Measurements from ENCODE around the gene TTYH2.

Gene TTYH2

GRCh38 chr17:74307984-74308773 is 94.8 kb downstream of the TTYH2 start:
- H3K9me3 ChIP-seq, result no peaks in the 10 kb centered on the region
- no peaks in the 10 kb centered on the region for H3K36me3 ChIP-seq
- 0 out of 2 replicates have a peak, but pooled peaks cover 2% of the 10 kb centered on the region for H3K27me3 ChIP-seq
- no peaks in the 10 kb centered on the region for H3K4me1 ChIP-seq
- H3K4me3 ChIP-seq (ENCODE audit: low read depth, low read length), result no peak overlapping the region
- DNase-seq, result no peak
- TF ChIP-seq CTCF (IDR thresholded peaks at IDR 0.05; ENCODE audit: low read depth, low read length), result no peak

DNA sequence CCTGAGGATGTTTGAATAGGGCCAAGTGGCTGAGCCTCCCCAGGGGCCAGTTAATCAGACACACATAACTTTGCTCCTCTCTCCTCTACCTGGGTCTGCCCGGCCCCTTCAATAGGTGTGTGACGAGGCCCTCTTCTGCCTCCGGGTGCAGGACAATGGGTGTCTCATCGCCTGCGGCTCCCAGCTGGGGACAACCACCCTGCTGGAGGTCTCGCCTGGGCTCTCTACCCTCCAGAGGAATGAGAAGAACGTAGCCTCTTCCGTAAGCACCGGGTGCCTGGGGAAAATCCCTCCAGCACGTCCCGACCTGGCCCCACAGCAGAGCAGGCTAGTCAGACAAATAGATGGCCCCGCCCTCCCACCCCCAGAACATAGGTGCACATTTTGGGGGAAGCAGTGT is 96.5 kb downstream of the TTYH2 start:
- Histone ChIP-seq H3K27me3 (0 out of 2 replicates have a peak, but pooled peaks cover 2% of the 10 kb centered on the region), H3K4me3 (ENCODE audit: low read depth, low read length) (no peak overlapping the region), H3K36me3 (no peaks in the 10 kb centered on the region), H3K4me1 (no peaks in the 10 kb centered on the region), H3K9me3 (no peaks in the 10 kb centered on the region)
- no peak for DNase-seq
- no peak for TF ChIP-seq CTCF (IDR thresholded peaks at IDR 0.05; ENCODE audit: low read depth, low read length)
